HepG2 (cell line): ENCODE data around the gene CDR2L. TPM values are rescaled to one million over a fixed set of nuclear protein-coding genes. Genes with fewer than 3 reads are reported as not detected.
A peak's percentile ranks its signal among the peaks of the same experiment; 100 is the strongest.

Experiments
- ATF2 ChIP-seq: sonication (generic); formaldehyde crosslinking; IDR thresholded peaks from 2 replicates; pipeline ENCODE4 v1.4.0; 2020; ENCODE audit warnings: missing genetic modification reagents
- ATF7 ChIP-seq, 2 experiments: fragments of 450-650 bp in 1 of 2; sonication (generic) in 1 of 2; formaldehyde crosslinking in 1 of 2; IDR thresholded peaks; 2 replicates each; pipeline versions ENCODE4 v1.4.0 to v1.6.1; 2016 to 2020; ENCODE audit warnings: antibody characterized with exemption in 1 of 2, mild to moderate bottlenecking in 1 of 2, missing genetic modification reagents in 1 of 2
- CBX2 ChIP-seq, 2 experiments: fragments of 200-600 bp in 1 of 2; sonication (generic); formaldehyde crosslinking in 1 of 2; IDR thresholded peaks; 2 replicates each; pipeline versions ENCODE4 v1.7.0 to v1.8.1; 2018 to 2022; ENCODE audit warnings: low read depth in 2 of 2, low read length in 1 of 2, mild to moderate bottlenecking in 1 of 2, missing genetic modification reagents in 1 of 2
- EP300 ChIP-seq, 3 experiments: sonication (generic) in 1 of 3; formaldehyde crosslinking in 1 of 3; IDR thresholded peaks; 2 replicates each; pipeline versions ENCODE4 v1.5.1 to v1.6.1; 2011 to 2020; ENCODE audit warnings: low read depth in 2 of 3, low read length in 2 of 3, borderline replicate concordance in 1 of 3, improper control_type of control experiment in 1 of 3, mild to moderate bottlenecking in 1 of 3, missing genetic modification reagents in 1 of 3, moderate library complexity in 1 of 3
- HDAC2 ChIP-seq: sonication (generic); formaldehyde crosslinking; IDR thresholded peaks from 2 replicates; pipeline ENCODE4 v1.4.0; 2020; ENCODE audit warnings: missing genetic modification reagents
- HOXA5 ChIP-seq: sonication (generic); formaldehyde crosslinking; IDR thresholded peaks from 2 replicates; pipeline ENCODE4 v1.4.0; 2020; ENCODE audit warnings: missing genetic modification reagents
- MIXL1 ChIP-seq: IDR thresholded peaks from 2 replicates; pipeline ENCODE4 v1.6.1; 2016
- NFE2L1 ChIP-seq: sonication (generic); formaldehyde crosslinking; IDR thresholded peaks from 2 replicates; pipeline ENCODE4 v1.4.0; 2020; ENCODE audit warnings: missing genetic modification reagents, mild to moderate bottlenecking, borderline replicate concordance
- NFE2L2 ChIP-seq: fragments of 150-350 bp; IDR thresholded peaks from 2 replicates; pipeline ENCODE4 v1.6.1; 2014; ENCODE audit warnings: low read length
- NFIB ChIP-seq: sonication (generic); formaldehyde crosslinking; IDR thresholded peaks from 2 replicates; pipeline ENCODE4 v1.9.0; 2021; ENCODE audit warnings: missing genetic modification reagents, mild to moderate bottlenecking, borderline replicate concordance
- PRMT3 ChIP-seq: sonication (generic); formaldehyde crosslinking; IDR thresholded peaks from 2 replicates; pipeline ENCODE4 v1.8.1; 2022; ENCODE audit warnings: low read depth, mild to moderate bottlenecking, moderate library complexity, missing genetic modification reagents, borderline replicate concordance
- SATB2 ChIP-seq: sonication (generic); formaldehyde crosslinking; IDR thresholded peaks from 2 replicates; pipeline ENCODE4 v1.5.0; 2020; ENCODE audit warnings: missing genetic modification reagents
- SSRP1 ChIP-seq: IDR thresholded peaks from 2 replicates; pipeline ENCODE4 v1.6.1; 2016; ENCODE audit warnings: control low read depth
- ZNF136 ChIP-seq: sonication (generic); formaldehyde crosslinking; IDR thresholded peaks from 2 replicates; pipeline ENCODE4 v1.8.1; 2022; ENCODE audit warnings: low read depth, mild to moderate bottlenecking, moderate library complexity, missing genetic modification reagents
- ZNF280D ChIP-seq: sonication (generic); formaldehyde crosslinking; IDR thresholded peaks from 2 replicates; pipeline ENCODE4 v1.5.1; 2020; ENCODE audit warnings: mild to moderate bottlenecking, missing genetic modification reagents
- ZNF3 ChIP-seq: IDR thresholded peaks from 2 replicates; pipeline ENCODE4 v1.7.0; 2017; ENCODE audit warnings: inconsistent platforms
- ZNF33B ChIP-seq: sonication (generic); formaldehyde crosslinking; IDR thresholded peaks from 2 replicates; pipeline ENCODE4 v1.5.1; 2020; ENCODE audit warnings: mild to moderate bottlenecking, missing genetic modification reagents
- ZNF614 ChIP-seq: IDR thresholded peaks from 2 replicates; pipeline ENCODE4 v1.6.1; 2018; ENCODE audit warnings: missing biosample characterization, missing genetic modification reagents, inconsistent platforms, borderline replicate concordance
- ZNF687 ChIP-seq: sonication (generic); formaldehyde crosslinking; IDR thresholded peaks from 2 replicates; pipeline ENCODE4 v1.5.1; 2020; ENCODE audit warnings: mild to moderate bottlenecking, missing genetic modification reagents, moderate library complexity
- ZSCAN12 ChIP-seq: sonication (generic); formaldehyde crosslinking; IDR thresholded peaks from 2 replicates; pipeline ENCODE4 v1.9.0; 2021; ENCODE audit warnings: mild to moderate bottlenecking, missing genetic modification reagents
- polyA plus RNA-seq, 8 experiments: library from polyadenylated mRNA; depleted of rRNA in 3 of 8; stranded (reverse) in 7 of 8; unstranded in 1 of 8; fragments of >200 nt; fragmentation: Illumina TruSeq in 4 of 8; extraction: Trizol in 4 of 8; gene quantifications; 2 replicates each; pipeline versions ENCODE4 v1.2.1 to v1.2.3, GENCODE V29; 2011 to 2016; ENCODE audit warnings: low read depth in 4 of 8, missing spikeins in 1 of 8, mixed read lengths in 1 of 8; ENCODE audit not compliant: insufficient read depth in 1 of 8
- total RNA-seq, 5 experiments: library from RNA; depleted of rRNA; stranded (reverse); fragments of >200 nt; fragmentation: Illumina TruSeq; extraction: Trizol; gene quantifications; 2 replicates each; pipeline ENCODE4 v1.2.3, GENCODE V29; 2016; ENCODE audit warnings: low read depth in 1 of 5

The CDR2L gene
- total and polyA plus RNA-seq, 2 of the 13 experiments (the other 11 are each of a cell fraction or from before 2014, with no cell fraction given) = 1.9 to 2.1 TPM

GRCh38 chr17:74960570-74961342 lies 26.7 kb upstream of the CDR2L start (continued):
- TF ChIP-seq ZNF280D (CRISPR knock-in tag) (peak; percentile 90), NFE2L2 (no peak), SATB2 (no peak; the same call in 1 of the 2 replicates), ZSCAN12 (CRISPR knock-in tag) (no peak), SSRP1 (CRISPR knock-in tag) (no peak), ATF7 (IDR thresholded peaks at IDR 0.05) (no peak), ATF7 (CRISPR knock-in tag; IDR thresholded peaks at IDR 0.05) (0 out of 2 replicates have a peak, but pooled peaks have one; percentile 44), ZNF614 (peak; percentile 39; the same call in 1 of the 2 replicates), NFIB (CRISPR knock-in tag) (no peak), NFE2L1 (CRISPR knock-in tag) (no peak), ZNF687 (CRISPR knock-in tag) (peak; percentile 90), EP300 (IDR thresholded peaks at IDR 0.05; ENCODE audit: low read depth in 2 of 2, low read length in 2 of 2) (no peak), EP300 (CRISPR knock-in tag; IDR thresholded peaks at IDR 0.05; ENCODE audit: borderline replicate concordance) (peak; percentile 68; the same call in 1 of the 2 replicates), HOXA5 (CRISPR knock-in tag) (peak; percentile 72; the same call in 1 of the 2 replicates), MIXL1 (0 out of 2 replicates have a peak, but pooled peaks have one; percentile 25), ATF2 (CRISPR knock-in tag) (no peak; the same call in 1 of the 2 replicates), ZNF3 (CRISPR knock-in tag) (0 out of 2 replicates have a peak, but pooled peaks have one; percentile 16), HDAC2 (CRISPR knock-in tag) (peak; percentile 83), ZNF136 (0 out of 2 replicates have a peak, but pooled peaks have one; percentile 35), ZNF33B (CRISPR knock-in tag) (0 out of 2 replicates have a peak, but pooled peaks have one; percentile 60), PRMT3 (CRISPR knock-in tag) (no peak), CBX2 (IDR thresholded peaks at IDR 0.05; ENCODE audit: low read depth, low read length) (no peak), CBX2 (CRISPR knock-in tag; IDR thresholded peaks at IDR 0.05; ENCODE audit: low read depth) (no peak)
